Thyroid gland (tissue), 4 donors: Measurements from ENCODE around the gene DMD.

ENCODE experiments used
- POLR2A ChIP-seq, 2 donors: fragments of 450-650 bp; IDR thresholded peaks; one replicate each; pipeline ENCODE4 v1.6.1; 2017; ENCODE audit warnings: antibody characterized with exemption in 2 of 2, mild to moderate bottlenecking in 2 of 2, moderate library complexity in 1 of 2
- TF ChIP-seq, protein P1 (sequence below), 6 experiments: fragments of 200-600 bp in 3 of 6; fragments of 450-650 bp in 3 of 6; sonication (generic) in 3 of 6; IDR thresholded peaks; one replicate each; pipeline ENCODE4 v1.5.1; 2016 to 2019; ENCODE audit warnings: antibody characterized with exemption in 6 of 6, mild to moderate bottlenecking in 2 of 6, inconsistent platforms in 1 of 6, moderate library complexity in 1 of 6

- TF ChIP-seq, protein P1, sequence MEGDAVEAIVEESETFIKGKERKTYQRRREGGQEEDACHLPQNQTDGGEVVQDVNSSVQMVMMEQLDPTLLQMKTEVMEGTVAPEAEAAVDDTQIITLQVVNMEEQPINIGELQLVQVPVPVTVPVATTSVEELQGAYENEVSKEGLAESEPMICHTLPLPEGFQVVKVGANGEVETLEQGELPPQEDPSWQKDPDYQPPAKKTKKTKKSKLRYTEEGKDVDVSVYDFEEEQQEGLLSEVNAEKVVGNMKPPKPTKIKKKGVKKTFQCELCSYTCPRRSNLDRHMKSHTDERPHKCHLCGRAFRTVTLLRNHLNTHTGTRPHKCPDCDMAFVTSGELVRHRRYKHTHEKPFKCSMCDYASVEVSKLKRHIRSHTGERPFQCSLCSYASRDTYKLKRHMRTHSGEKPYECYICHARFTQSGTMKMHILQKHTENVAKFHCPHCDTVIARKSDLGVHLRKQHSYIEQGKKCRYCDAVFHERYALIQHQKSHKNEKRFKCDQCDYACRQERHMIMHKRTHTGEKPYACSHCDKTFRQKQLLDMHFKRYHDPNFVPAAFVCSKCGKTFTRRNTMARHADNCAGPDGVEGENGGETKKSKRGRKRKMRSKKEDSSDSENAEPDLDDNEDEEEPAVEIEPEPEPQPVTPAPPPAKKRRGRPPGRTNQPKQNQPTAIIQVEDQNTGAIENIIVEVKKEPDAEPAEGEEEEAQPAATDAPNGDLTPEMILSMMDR (IDR thresholded peaks at IDR 0.05), result no peak
- TF ChIP-seq POLR2A (IDR thresholded peaks at IDR 0.05), result no peak
These were observed 2075.2 kb downstream of the DMD start for GRCh38 chrX:31136144-31136611.
